Suprapubic skin (tissue), 4 donors: ENCODE measurements around the gene SLC6A18.

Experiments used
- EP300 ChIP-seq: sonication (generic); formaldehyde crosslinking; IDR thresholded peaks from one replicate; pipeline ENCODE4 v1.6.1; 2017; ENCODE audit warnings: antibody characterized with exemption
- POLR2A ChIP-seq, 2 donors: fragments of 450-650 bp; IDR thresholded peaks; one replicate each; pipeline ENCODE4 v1.6.1; 2017; ENCODE audit warnings: antibody characterized with exemption in 2 of 2, mild to moderate bottlenecking in 2 of 2, moderate library complexity in 2 of 2
- POLR2AphosphoS5 ChIP-seq, 3 donors: sonication (generic); formaldehyde crosslinking; IDR thresholded peaks; one replicate each; pipeline ENCODE4 v1.6.1; 2017; ENCODE audit warnings: antibody characterized with exemption in 3 of 3
- TF ChIP-seq, protein P1 (sequence below), 2 donors: fragments of 200-600 bp in 1 of 2; fragments of 450-650 bp in 1 of 2; sonication (generic) in 1 of 2; IDR thresholded peaks; one replicate each; pipeline ENCODE4 v1.5.1; 2016 to 2019; ENCODE audit warnings: antibody characterized with exemption in 2 of 2, mild to moderate bottlenecking in 1 of 2, moderate library complexity in 1 of 2

DNA sequence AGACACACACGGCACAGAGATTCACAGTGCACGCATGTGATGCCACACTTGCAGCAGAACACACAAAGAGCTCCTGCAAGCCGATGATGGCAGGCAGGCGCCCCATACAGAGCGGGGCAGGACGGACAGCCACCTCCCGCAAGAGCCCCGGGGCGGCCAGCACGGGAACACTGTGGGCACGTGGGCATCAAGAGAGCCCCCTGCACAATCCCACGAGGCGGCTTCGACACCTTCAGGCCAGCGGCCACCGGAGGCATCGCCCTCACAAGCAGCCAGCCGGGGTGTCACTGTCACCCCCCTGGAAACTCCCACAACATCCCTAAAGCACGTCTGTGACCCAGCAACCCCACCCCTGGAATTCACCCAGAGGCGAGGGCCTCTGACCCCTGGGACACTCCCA is 51.7 kb downstream of the SLC6A18 start:
- no peak for TF ChIP-seq EP300
- no peak for TF ChIP-seq POLR2A (IDR thresholded peaks at IDR 0.05)
- TF ChIP-seq, protein P1, sequence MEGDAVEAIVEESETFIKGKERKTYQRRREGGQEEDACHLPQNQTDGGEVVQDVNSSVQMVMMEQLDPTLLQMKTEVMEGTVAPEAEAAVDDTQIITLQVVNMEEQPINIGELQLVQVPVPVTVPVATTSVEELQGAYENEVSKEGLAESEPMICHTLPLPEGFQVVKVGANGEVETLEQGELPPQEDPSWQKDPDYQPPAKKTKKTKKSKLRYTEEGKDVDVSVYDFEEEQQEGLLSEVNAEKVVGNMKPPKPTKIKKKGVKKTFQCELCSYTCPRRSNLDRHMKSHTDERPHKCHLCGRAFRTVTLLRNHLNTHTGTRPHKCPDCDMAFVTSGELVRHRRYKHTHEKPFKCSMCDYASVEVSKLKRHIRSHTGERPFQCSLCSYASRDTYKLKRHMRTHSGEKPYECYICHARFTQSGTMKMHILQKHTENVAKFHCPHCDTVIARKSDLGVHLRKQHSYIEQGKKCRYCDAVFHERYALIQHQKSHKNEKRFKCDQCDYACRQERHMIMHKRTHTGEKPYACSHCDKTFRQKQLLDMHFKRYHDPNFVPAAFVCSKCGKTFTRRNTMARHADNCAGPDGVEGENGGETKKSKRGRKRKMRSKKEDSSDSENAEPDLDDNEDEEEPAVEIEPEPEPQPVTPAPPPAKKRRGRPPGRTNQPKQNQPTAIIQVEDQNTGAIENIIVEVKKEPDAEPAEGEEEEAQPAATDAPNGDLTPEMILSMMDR (IDR thresholded peaks at IDR 0.05) = no peak
- TF ChIP-seq POLR2AphosphoS5 (IDR thresholded peaks at IDR 0.05) = no peak
